ENCODE measurements around the gene CYP4B1.
"Not testable (repeated sequence)": the region's sequence is repeated elsewhere in the genome, so short reads cannot be mapped to it uniquely, and the experiment has no call there.

The CYP4B1 gene

GRCh38 chr1:46817814-46818213 is 19.0 kb downstream of the CYP4B1 start:
- no peak for DNase-seq

- DNase-seq: no peak
Measured at GRCh38 chr1:46818591-46818990, 19.7 kb downstream of the CYP4B1 start.

- DNase-seq: no peak
Measured at GRCh38 chr1:46819335-46819734, 20.5 kb downstream of the CYP4B1 start.

GRCh38 chr1:46820076-46820475 is 21.2 kb downstream of the CYP4B1 start:
- DNase-seq: no peak

GRCh38 chr1:46820560-46821060 is 21.8 kb downstream of the CYP4B1 start:
- DNase-seq: no peak

- DNase-seq: no peak
Measured at GRCh38 chr1:46822248-46822826, 23.5 kb downstream of the CYP4B1 start.

- no peak for DNase-seq
Measured at GRCh38 chr1:46823151-46823550, 24.3 kb downstream of the CYP4B1 start.

GRCh38 chr1:46826892-46827291 is 28.0 kb downstream of the CYP4B1 start:
- DNase-seq: not testable (repeated sequence)

- DNase-seq: no peak
Measured at GRCh38 chr1:46830665-46831322, 31.9 kb downstream of the CYP4B1 start.

GRCh38 chr1:46835469-46835868 is 36.6 kb downstream of the CYP4B1 start:
- DNase-seq: not testable (repeated sequence)

GRCh38 chr1:46846386-46846785 is 47.5 kb downstream of the CYP4B1 start:
- not testable (repeated sequence) for DNase-seq

GRCh38 chr1:46857660-46858065 is 58.8 kb downstream of the CYP4B1 start:
- DNase-seq: not testable (repeated sequence)

- no peak for DNase-seq
Measured at GRCh38 chr1:46862348-46862747, 63.5 kb downstream of the CYP4B1 start.

Measured in inflammatory macrophage treated with lipopolysaccharide for 4 hours (primary cell).